Gastrocnemius medialis (tissue), 4 donors: ENCODE results near the gene FAM217B.

Source experiments
- CTCF ChIP-seq, 5 experiments: fragments of 450-650 bp in 3 of 5; fragments of 200-600 bp in 2 of 5; sonication (generic) in 2 of 5; IDR thresholded peaks in 4 of 5; conservative IDR thresholded peaks in 1 of 5; 1 replicate in 4 of 5; 2 replicates in 1 of 5; pipeline ENCODE4 v1.5.1; 2016 to 2019; ENCODE audit warnings: antibody characterized with exemption in 5 of 5, mild to moderate bottlenecking in 3 of 5, moderate library complexity in 3 of 5
- POLR2A ChIP-seq, 2 donors: fragments of 450-650 bp; IDR thresholded peaks; one replicate each; pipeline ENCODE4 v1.6.1; 2017; ENCODE audit warnings: antibody characterized with exemption in 2 of 2, mild to moderate bottlenecking in 2 of 2, moderate library complexity in 2 of 2

GRCh38 chr20:59936409-59936808 is 3.8 kb upstream of the FAM217B start:
- TF ChIP-seq CTCF (IDR thresholded peaks at IDR 0.05 in 4 of 5, conservative IDR thresholded peaks at IDR 0.05 in 1 of 5) (no peak), POLR2A (IDR thresholded peaks at IDR 0.05) (no peak)
